Activated naive CD8-positive, alpha-beta T cell treated with anti-CD3 and anti-CD28 coated beads for 36 hours (primary cell): ENCODE measurements around the gene CALB2. TPM values are rescaled to one million over a fixed set of nuclear protein-coding genes. Genes with fewer than 3 reads are reported as not detected.

Experiments used
- DNase-seq: peaks from one replicate; pipeline ENCODE4 v3.0.0; 2021
- H3K27ac Mint-ChIP-seq: one replicate; pipeline ENCODE4 v1.8.0; 2022; ENCODE audit warnings: mild to moderate bottlenecking, moderate library complexity, mixed read lengths
- H3K27me3 Mint-ChIP-seq: one replicate; pipeline ENCODE4 v1.8.0; 2022; ENCODE audit warnings: mild to moderate bottlenecking, mixed read lengths
- H3K36me3 Mint-ChIP-seq: one replicate; pipeline ENCODE4 v1.8.0; 2021; ENCODE audit warnings: mild to moderate bottlenecking, mixed read lengths
- H3K4me1 Mint-ChIP-seq: one replicate; pipeline ENCODE4 v1.8.0; 2021; ENCODE audit warnings: mixed read lengths
- H3K4me3 Mint-ChIP-seq: one replicate; pipeline ENCODE4 v1.8.0; 2022; ENCODE audit warnings: mild to moderate bottlenecking, moderate library complexity, mixed read lengths
- H3K9me3 Mint-ChIP-seq: one replicate; pipeline ENCODE4 v1.8.0; 2022; ENCODE audit warnings: mixed read lengths
- total RNA-seq, 2 experiments: library from RNA; stranded (reverse); gene quantifications; one replicate each; pipeline ENCODE4 v1.2.3, GENCODE V29; 2021

Gene CALB2
- total RNA-seq, 2 experiments from 2014 or later = not detected

DNA sequence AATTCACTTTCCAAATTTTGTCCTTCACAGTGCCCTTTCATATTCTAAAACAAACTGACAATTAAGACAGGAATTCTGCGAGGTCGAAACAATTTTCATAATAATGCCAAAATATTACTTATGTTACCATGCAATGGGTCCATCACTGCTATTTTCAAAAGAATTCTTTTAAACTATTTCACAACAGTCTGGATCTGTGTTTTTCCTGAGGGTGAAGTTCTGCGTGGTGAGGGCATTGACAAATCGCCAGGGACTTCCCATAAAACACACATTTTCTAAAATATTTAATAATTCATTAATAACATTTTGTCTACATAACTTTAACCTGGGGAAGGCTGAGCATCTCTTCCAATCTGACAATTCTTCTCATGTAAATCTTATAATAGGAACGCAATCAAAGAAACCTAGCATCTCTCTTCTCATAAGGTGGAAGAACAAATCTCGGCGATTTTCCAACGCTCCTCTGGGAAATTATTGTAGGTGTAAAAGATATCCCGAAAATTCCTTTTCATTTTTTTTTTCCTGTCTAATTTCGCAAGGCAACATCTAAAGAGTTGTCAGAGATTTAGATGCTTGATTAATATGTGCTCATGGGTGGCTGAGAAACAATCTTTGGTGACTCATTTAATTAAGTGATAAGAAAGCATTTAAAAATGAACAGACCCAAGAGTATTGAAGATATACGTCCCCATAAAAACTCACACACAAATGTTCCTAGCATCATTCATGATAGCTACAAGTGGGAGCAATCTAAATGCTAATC lies 41.5 kb downstream of the CALB2 start:
- no peak for DNase-seq
- H3K27ac Mint-ChIP-seq = no peak overlapping the region
- H3K4me3 Mint-ChIP-seq = no peak overlapping the region
- no peaks in the 10 kb centered on the region for H3K4me1 Mint-ChIP-seq
- H3K9me3 Mint-ChIP-seq = no peaks in the 10 kb centered on the region
- no peaks in the 10 kb centered on the region for H3K36me3 Mint-ChIP-seq
- H3K27me3 Mint-ChIP-seq = peaks cover 3% of the 10 kb centered on the region

DNA sequence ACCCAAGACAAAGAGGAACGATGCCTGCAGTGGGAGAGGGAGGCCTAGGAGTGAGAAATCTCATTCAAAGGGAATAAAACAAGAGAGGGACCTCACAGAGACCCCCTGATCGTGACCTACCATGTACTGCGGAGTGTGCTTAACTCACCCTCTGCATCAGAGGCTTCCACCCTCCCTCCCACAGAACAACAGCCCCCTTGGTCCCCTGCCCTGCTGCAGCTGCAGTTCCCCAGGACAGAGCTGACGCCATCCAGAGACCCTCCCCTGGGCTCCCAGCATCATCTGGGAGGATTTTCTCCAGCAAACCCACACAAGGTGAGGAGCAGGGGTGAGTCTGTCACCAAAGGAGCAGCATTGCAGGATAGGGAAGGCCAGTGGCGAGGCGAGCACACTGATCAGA lies 43.5 kb downstream of the CALB2 start:
- H3K36me3 Mint-ChIP-seq = no peaks in the 10 kb centered on the region
- peaks cover 12% of the 10 kb centered on the region for H3K4me1 Mint-ChIP-seq
- no peak overlapping the region for H3K4me3 Mint-ChIP-seq
- H3K9me3 Mint-ChIP-seq = no peaks in the 10 kb centered on the region
- peaks cover 12% of the 10 kb centered on the region for H3K27me3 Mint-ChIP-seq
- H3K27ac Mint-ChIP-seq = no peak overlapping the region
- DNase-seq = no peak

DNA sequence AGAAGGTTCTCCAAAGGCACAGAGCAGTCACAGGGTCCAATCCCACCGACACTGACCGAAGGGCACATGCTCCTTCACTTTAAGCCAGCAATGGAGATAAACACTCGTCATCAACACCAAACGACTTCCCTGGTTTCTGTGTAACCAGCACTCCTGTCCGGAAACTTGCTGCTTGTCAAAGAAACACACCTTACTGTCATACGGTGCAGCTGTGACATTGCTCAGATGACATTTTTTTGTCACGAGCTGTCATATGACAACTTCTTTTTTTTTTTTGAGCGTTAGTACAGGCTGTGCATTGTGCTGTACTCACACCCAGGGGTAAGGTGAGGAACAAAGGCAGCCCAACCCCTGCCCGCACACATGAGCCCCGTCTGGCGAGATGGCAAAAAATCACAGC lies 44.2 kb downstream of the CALB2 start:
- Mint-ChIP-seq H3K4me3 (no peak overlapping the region), H3K27ac (no peak overlapping the region), H3K27me3 (peaks cover 12% of the 10 kb centered on the region), H3K9me3 (no peaks in the 10 kb centered on the region), H3K4me1 (peaks cover 14% of the 10 kb centered on the region), H3K36me3 (no peaks in the 10 kb centered on the region)
- no peak for DNase-seq

DNA sequence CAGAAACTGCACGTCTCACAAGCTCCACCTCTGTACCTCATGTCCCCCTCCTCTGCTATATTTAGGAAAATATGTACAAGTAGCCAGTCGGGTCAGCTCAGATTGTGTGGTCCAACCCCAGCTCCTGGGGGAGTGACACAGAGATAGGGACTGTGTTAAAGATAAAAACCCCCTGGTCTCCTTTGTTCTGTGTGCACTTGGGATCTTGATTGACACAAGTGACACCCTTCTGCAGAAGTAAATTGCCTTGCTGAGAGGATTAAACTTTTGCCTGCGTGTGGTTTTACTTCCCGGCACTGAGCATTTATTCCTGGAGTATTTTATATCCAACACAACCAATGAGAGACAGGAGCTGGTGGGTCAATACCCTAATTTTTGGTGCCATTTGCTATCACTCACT lies 45.8 kb downstream of the CALB2 start:
- no peaks in the 10 kb centered on the region for H3K36me3 Mint-ChIP-seq
- peaks cover 18% of the 10 kb centered on the region for H3K27me3 Mint-ChIP-seq
- no peaks in the 10 kb centered on the region for H3K9me3 Mint-ChIP-seq
- H3K27ac Mint-ChIP-seq = no peak overlapping the region
- H3K4me1 Mint-ChIP-seq = peaks cover 17% of the 10 kb centered on the region
- DNase-seq = no peak
- no peak overlapping the region for H3K4me3 Mint-ChIP-seq

DNA sequence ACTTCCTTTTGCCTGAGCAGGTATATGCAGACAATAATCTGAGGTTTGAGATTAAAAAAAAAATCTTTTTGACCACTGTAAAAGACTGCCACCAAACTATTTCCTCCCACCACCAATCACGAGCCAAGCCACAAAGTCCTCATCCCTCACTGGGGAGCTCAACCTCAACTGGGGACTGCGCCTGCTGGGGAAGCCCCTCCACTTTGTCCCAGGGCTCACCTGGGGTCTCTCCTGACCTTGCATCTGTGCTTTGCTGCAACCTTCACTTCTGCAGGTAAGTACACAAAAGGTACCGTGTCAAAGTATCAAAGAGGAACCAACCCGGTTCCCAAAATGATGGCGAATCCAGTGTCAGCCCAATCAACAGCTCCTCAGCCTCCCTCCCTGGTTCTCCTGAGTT lies 47.8 kb downstream of the CALB2 start:
- Mint-ChIP-seq H3K9me3 (no peaks in the 10 kb centered on the region), H3K36me3 (no peaks in the 10 kb centered on the region), H3K27ac (no peak overlapping the region), H3K4me1 (peaks cover 17% of the 10 kb centered on the region), H3K27me3 (peaks cover 28% of the 10 kb centered on the region), H3K4me3 (no peak overlapping the region)
- DNase-seq = no peak

DNA sequence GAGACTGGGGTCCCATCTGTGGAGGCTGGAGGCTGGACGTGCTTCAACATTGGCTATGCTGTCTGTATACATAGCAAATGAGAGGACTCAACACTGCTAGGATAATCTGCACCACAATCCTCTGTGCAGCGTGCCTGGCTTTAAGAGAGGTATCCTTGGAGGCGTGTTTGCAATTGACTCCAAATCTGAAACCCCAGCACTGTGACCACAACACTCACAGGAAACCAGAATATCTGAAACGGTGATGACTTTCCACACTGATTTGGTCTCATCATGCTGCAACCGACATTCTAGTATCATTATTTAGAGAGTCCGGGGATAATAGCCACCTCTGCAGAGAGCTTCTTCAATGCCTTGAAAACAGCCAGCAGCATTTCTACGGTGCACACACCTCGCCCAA lies 48.2 kb downstream of the CALB2 start:
- Mint-ChIP-seq H3K27me3 (peaks cover 33% of the 10 kb centered on the region), H3K4me1 (peaks cover 17% of the 10 kb centered on the region)
- DNase-seq = no peak

DNA sequence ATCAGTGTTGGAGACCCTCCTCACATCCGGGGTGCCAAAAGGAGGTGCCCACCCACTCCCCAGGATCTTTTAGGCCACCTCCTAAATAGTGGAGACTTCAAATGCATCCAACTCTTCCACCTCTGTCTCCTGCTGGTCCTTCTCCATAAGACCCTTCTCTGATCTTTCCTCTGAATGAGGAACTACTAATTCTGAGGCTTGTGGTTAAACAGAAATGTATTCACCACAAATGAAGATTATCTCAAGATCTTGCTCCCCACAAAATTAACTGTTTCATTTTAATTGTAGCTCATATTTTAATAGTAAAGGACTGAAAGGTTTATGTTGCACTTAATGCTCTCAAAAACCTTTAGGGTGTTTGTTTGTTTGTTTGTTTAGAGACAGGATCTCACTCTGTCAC lies 49.2 kb downstream of the CALB2 start:
- Mint-ChIP-seq H3K27ac (no peak overlapping the region), H3K9me3 (no peaks in the 10 kb centered on the region), H3K4me1 (peaks cover 21% of the 10 kb centered on the region), H3K27me3 (peaks cover 40% of the 10 kb centered on the region), H3K4me3 (no peak overlapping the region), H3K36me3 (no peaks in the 10 kb centered on the region)
- DNase-seq = no peak

More for the DNA sequence above, 48.2 kb downstream of the CALB2 start:
- Mint-ChIP-seq H3K36me3 (no peaks in the 10 kb centered on the region), H3K4me3 (no peak overlapping the region), H3K9me3 (no peaks in the 10 kb centered on the region), H3K27ac (no peak overlapping the region)

DNA sequence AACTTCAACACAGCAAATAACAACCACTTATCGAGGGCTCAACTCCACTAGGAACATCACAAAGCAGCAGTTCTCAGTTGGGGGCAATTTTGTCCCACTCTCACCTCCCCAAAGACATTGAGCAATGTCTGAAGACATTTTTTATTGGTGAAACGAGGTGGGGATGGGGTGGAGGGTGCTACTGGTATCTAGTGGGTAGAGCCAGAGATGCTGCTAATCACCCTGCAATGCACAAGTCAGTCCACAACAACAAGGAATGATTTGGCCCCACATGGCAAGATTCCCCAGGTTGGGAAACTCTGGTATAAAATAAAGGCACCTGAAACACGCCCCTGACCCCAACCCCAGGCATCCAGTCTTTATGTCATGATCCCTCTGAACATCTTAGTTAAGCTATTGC lies 50.0 kb downstream of the CALB2 start:
- peaks cover 43% of the 10 kb centered on the region for H3K27me3 Mint-ChIP-seq
- H3K9me3 Mint-ChIP-seq = no peaks in the 10 kb centered on the region
- H3K4me3 Mint-ChIP-seq = no peak overlapping the region
- peaks cover 24% of the 10 kb centered on the region for H3K4me1 Mint-ChIP-seq
- H3K36me3 Mint-ChIP-seq = no peaks in the 10 kb centered on the region
- no peak overlapping the region for H3K27ac Mint-ChIP-seq
- no peak for DNase-seq

DNA sequence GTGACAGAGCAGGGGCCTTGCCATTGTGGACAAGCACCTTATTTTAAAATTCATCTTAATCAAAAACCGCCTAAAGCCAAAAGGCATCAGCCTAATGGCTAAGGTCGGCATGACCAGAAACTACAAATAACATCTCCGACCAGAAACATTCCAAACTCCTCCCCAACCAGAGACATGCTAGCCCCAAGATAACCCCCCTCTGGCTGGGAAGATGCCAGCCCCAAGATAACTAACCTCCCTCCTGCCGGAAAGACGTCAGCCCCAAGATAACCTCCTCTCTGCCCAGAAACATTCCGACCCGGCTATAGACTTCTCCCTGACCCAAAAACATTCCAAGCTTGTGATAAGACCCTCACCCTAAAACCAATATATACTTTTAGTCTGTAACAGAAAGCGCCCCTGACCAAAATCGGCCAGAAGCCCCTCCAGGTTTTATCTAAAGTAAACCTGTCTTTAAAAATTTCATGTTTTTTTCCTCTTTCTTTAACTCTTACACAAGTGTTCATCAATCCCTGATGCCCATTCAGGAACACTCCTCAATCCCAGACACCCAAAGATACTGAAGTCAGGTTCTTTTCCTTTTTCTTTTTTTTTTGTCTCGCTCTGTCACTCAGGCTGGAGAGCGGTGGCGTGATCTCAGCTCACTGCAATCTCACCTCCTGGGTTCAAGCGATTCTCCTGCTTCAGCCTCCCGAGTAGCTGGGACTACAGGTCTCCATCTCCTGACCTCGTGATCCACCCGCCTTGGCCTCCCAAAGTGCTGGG lies 50.7 kb downstream of the CALB2 start:
- Mint-ChIP-seq H3K27ac (no peak overlapping the region), H3K4me1 (peaks cover 24% of the 10 kb centered on the region), H3K4me3 (no peak overlapping the region), H3K9me3 (no peaks in the 10 kb centered on the region), H3K27me3 (peaks cover 47% of the 10 kb centered on the region), H3K36me3 (no peaks in the 10 kb centered on the region)
- no peak for DNase-seq

DNA sequence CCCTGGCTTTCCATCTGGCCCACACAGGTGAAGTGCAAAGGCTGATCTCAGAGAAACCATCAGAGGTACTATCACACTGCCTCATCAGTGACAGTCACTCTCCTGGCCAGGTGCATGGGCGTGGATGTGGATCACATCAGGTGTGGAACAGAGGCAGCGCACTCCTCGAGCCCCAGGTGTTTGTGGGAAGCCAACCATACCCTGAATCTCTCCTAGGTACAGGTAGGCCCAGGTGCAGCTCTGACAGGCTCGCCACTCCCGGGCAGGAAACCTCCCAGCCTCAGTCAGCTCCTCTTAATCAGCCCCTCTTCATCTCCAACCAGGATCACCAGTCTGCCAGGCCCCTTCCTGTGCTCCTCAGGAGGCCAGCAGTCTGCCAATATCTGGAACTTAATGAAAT lies 51.6 kb downstream of the CALB2 start:
- peaks cover 43% of the 10 kb centered on the region for H3K27me3 Mint-ChIP-seq
- no peaks in the 10 kb centered on the region for H3K9me3 Mint-ChIP-seq

DNA sequence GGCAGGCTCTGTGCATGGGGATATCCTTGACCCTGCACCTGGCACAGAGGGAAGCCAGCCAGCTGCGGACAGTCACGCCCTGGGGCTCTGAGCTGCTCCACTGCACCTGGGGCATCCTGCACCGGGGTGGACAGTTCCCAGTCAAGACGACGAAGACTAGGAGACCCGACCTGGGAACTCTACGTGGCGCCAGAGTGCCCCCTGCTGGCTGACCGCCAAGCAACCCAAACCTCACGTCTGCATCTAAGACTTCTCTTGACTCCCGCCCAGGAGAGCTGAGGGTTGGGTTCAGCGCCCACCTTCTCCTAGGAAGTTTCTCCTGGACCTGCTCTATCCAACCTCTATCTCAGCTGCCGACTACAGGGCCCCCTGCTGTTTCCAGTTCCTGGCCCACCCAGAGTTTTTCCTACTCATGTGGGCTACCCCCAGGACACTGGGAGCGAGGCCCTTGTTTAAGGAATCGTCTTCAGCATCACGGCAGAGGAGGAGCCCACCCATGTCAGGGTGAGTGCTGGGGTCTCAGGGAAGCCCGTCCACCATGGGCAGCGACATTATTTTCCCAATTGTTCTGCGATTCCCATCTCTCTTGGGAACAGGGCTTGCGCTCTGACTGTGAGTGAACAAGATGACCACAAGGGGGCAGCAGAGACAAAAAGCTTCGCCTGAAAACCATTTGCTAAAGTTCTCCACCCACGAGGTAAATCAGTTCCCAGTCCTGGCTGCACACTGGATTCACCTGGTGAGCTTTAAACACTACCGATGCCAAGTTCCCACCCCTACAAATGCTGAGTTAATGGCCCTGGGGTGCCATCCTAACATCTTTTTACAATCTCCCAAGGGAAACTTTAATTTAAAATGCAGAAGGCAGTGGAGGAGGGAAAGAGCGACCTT lies 54.0 kb downstream of the CALB2 start:
- no peaks in the 10 kb centered on the region for H3K36me3 Mint-ChIP-seq
- peaks cover 46% of the 10 kb centered on the region for H3K27me3 Mint-ChIP-seq
- H3K27ac Mint-ChIP-seq = no peak overlapping the region
- H3K4me3 Mint-ChIP-seq = no peak overlapping the region
- no peaks in the 10 kb centered on the region for H3K9me3 Mint-ChIP-seq
- H3K4me1 Mint-ChIP-seq = peaks cover 11% of the 10 kb centered on the region
- peak; percentile 51 for DNase-seq

More for the DNA sequence above, 51.6 kb downstream of the CALB2 start:
- no peaks in the 10 kb centered on the region for H3K36me3 Mint-ChIP-seq
- H3K27ac Mint-ChIP-seq = no peak overlapping the region
- no peak for DNase-seq
- H3K4me3 Mint-ChIP-seq = no peak overlapping the region
- peaks cover 24% of the 10 kb centered on the region for H3K4me1 Mint-ChIP-seq

DNA sequence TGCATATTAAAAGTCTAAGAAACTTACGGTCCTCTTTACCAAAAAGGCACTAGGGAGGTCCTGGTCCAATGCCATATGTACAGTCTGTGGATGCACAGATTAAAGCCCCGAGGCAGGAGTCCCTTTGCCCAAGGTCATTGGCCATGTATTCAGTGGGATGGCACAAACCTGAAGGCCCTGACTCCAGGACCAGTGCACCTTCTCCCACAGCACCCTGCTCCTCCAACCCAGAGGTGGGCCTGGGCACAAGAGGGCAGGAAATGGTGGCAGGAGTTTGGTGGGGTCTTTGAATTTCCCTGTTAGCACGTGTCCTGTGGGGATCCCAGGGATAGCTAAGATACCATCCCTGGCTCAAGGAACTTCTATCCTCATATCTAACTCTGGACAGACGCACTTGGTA lies 54.8 kb downstream of the CALB2 start:
- no peak overlapping the region for H3K27ac Mint-ChIP-seq
- no peaks in the 10 kb centered on the region for H3K36me3 Mint-ChIP-seq
- no peak overlapping the region for H3K4me3 Mint-ChIP-seq
- no peak for DNase-seq
- H3K27me3 Mint-ChIP-seq = peaks cover 46% of the 10 kb centered on the region
- peaks cover 7% of the 10 kb centered on the region for H3K4me1 Mint-ChIP-seq
- no peaks in the 10 kb centered on the region for H3K9me3 Mint-ChIP-seq

DNA sequence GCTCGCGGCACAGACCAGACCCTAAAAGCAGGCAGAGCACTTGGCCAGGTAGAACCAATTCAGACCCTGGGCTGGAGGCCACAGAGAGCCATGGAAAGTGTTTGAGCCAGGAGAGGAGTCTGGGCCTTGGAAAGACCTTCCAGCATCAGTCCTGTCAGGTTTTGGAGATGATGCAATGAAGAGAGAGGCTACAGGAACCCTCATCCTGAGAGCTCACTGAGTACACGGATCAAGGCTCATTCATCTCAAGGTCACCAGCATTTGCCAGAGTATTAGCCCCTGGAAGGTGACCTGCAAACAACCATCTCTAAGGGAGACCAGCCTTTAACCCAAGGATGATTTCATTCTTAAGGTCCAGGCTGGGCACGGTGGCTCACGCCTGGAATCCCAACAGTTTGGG lies 55.5 kb downstream of the CALB2 start:
- H3K27ac Mint-ChIP-seq = no peak overlapping the region
- H3K4me1 Mint-ChIP-seq = peaks cover 7% of the 10 kb centered on the region
- H3K9me3 Mint-ChIP-seq = no peaks in the 10 kb centered on the region
- H3K36me3 Mint-ChIP-seq = no peaks in the 10 kb centered on the region
- DNase-seq = no peak
- no peak overlapping the region for H3K4me3 Mint-ChIP-seq
- H3K27me3 Mint-ChIP-seq = peaks cover 44% of the 10 kb centered on the region

DNA sequence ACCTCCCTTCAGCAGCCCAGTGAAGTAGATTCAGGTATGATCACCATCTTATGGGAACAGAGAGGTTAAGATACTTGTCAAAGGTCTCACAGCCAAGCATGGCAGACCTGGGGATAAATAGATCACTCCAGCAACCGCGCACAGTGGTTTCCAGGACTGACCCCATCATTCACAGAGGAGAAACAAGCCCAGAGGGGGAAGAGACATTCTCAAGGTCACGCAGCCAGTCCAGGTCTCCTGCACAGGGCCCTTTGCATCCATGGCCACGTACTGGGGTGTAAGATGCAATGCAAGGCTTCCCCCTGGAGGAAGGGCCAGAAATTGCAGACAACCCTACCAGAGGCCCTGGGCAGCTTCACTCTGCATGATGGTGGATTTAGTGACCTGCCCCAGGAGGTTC lies 63.4 kb downstream of the CALB2 start:
- Mint-ChIP-seq H3K9me3 (no peaks in the 10 kb centered on the region), H3K4me1 (peaks cover 8% of the 10 kb centered on the region), H3K27me3 (peaks cover 29% of the 10 kb centered on the region), H3K27ac (no peak overlapping the region), H3K36me3 (no peaks in the 10 kb centered on the region), H3K4me3 (no peak overlapping the region)
- peak; percentile 39 for DNase-seq

DNA sequence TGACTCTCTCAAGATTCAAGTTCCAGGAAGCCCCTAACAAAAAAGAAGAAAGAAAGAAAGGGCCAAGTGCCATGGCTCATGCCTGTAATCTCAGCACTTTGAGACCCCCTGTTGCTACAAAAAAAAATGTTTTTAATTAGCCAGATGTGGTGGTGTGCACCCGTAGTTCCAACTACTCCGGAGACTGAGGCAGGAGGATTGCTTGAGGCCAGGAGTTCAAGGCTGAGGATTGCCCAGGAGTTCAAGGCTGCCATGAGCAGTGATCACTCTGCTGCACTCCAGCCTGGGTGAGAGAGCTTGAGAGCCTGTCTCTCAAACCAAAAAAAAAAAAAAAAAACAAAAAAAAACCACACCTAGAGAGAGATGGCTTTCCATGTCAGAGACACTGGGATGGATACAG lies 64.5 kb downstream of the CALB2 start:
- Mint-ChIP-seq H3K36me3 (no peaks in the 10 kb centered on the region), H3K27me3 (peaks cover 34% of the 10 kb centered on the region), H3K4me3 (no peak overlapping the region), H3K9me3 (no peaks in the 10 kb centered on the region), H3K27ac (no peak overlapping the region), H3K4me1 (peaks cover 9% of the 10 kb centered on the region)
- no peak for DNase-seq
